RWPE1 (cell line): ENCODE measurements around the gene PDE11A.

Experiments used
- CTCF ChIA-PET: fragments of 350-600 bp; sonication (Branson Sonifier 250); formaldehyde crosslinking; extraction: SDS; loops from one replicate; lab custom pipeline; 2021; lab: Yijun Ruan, JAX
- POLR2A ChIA-PET: fragments of 400-600 bp; formaldehyde crosslinking; extraction: SDS; loops from one replicate; lab custom pipeline; 2020; ENCODE audit warnings: antibody characterized with exemption; ENCODE audit not compliant: low non-redundant PET; lab: Yijun Ruan, JAX
- DNase-seq: peaks from one replicate; pipeline ENCODE4 v3.0.0; 2012; ENCODE audit warnings: low spot score
- H3K27ac ChIP-seq: fragments of 450-650 bp; 2 replicates; pipeline ENCODE4 v1.5.1; 2017
- CTCF ChIP-seq: fragments of 450-650 bp; conservative IDR thresholded peaks from 2 replicates; pipeline ENCODE4 v1.5.1; 2017; ENCODE audit warnings: low read depth, mild to moderate bottlenecking

The PDE11A gene

GRCh38 chr2:177828557-177828956 lies 244.0 kb downstream of the PDE11A start:
- ChIA-PET CTCF (no interaction called here), POLR2A (no interaction called here)
- no peak for TF ChIP-seq CTCF
- H3K27ac ChIP-seq, result no peak overlapping the region
- DNase-seq, result no peak

GRCh38 chr2:177826897-177827296 lies 245.7 kb downstream of the PDE11A start:
- POLR2A ChIA-PET, result no interaction called here
- DNase-seq, result no peak
- CTCF ChIA-PET, result no interaction called here
- no peak for TF ChIP-seq CTCF
- H3K27ac ChIP-seq, result no peak overlapping the region

DNA sequence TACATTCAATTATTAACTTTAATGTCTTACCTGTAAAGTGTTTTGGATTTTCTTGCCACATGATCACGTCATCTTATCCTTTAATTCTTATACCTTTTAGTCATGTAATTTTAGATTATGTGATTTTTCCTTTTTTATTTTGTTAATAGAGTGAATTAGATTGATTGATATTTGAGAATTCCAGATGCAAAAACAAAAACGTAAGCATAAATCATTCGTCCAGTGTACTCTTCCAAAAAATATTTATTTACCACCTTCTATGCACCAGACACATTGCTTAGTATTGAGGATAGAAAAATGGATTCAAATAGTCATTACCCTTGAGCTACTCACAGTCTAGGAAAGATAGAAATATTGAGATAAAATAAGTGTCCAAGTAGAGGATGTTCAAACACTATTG lies 249.6 kb downstream of the PDE11A start:
- TF ChIP-seq CTCF, result no peak
- H3K27ac ChIP-seq, result no peak overlapping the region
- POLR2A ChIA-PET, result no interaction called here
- DNase-seq, result no peak
- CTCF ChIA-PET, result no interaction called here

DNA sequence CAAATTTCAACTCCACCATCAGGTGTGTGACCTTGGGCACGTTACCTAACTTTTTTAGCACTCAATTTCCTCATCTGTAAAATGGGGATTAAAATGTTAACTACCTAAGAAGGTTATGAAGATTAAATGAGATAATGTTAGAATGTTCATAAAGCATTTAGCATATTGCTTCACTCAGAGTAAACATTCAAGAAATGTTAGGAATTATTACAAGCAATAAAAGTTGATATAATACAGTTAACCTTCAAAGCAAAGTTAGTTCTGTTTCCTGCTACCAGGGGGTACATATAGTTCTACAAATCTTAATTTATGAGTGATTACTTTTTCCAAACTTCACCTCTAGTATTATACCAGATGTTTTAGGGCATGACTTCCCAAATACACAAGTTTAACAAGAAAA lies 254.2 kb downstream of the PDE11A start:
- CTCF ChIA-PET, result no interaction called here
- POLR2A ChIA-PET, result no interaction called here
- no peak for DNase-seq
- no peak overlapping the region for H3K27ac ChIP-seq
- no peak for TF ChIP-seq CTCF

DNA sequence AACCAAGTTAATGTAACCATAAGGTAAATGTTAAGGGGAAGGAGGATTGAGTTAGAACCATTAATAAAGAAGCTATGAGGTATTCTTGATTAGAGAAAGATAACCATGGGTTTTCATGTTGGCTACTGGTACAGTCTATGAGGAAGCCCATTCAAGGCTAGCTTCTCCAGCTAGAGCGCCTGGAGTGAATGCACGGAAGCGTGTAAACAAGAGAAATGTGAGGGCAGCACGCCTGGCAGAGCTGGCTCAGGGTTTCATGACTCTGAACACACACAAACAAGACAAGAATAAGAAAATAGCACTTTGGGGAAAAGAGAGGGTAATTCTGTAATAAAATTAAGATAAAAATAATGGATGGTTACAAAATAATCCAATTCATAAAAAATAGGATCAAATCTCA lies 255.3 kb downstream of the PDE11A start:
- ChIA-PET CTCF (no interaction called here), POLR2A (no interaction called here)
- H3K27ac ChIP-seq, result no peak overlapping the region
- no peak for TF ChIP-seq CTCF
- DNase-seq, result no peak

DNA sequence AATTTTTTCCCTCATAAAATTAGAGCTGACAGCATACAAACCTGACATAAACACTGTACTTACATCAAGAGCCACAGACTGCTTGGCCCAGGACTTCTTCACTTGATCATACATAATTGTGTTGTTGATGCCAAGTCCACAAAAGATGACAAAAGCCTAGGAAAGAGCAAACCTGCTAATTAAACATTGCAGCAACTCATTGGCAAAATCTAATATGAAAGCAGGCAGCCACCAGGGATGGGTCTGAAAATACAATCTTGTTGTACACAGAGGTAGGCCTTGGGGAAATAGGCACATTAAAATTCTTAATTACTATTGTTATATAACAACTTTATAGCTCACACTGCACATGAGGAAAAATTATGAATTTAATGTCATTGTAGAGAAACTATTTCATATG lies 255.8 kb downstream of the PDE11A start:
- TF ChIP-seq CTCF, result no peak
- ChIA-PET POLR2A (no interaction called here), CTCF (no interaction called here)
- DNase-seq, result no peak
- H3K27ac ChIP-seq, result no peak overlapping the region
